HFFc6 (cell line): ENCODE results near the gene A2M. TPM values are rescaled to one million over a fixed set of nuclear protein-coding genes. Genes with fewer than 3 reads are reported as not detected.

Experiments
- DNase-seq: peaks from one replicate; pipeline ENCODE4 v3.0.0-alpha.2; 2018
- H3K27ac Mint-ChIP-seq: 2 replicates; pipeline ENCODE4 v1.8.0; 2020; ENCODE audit warnings: mild to moderate bottlenecking, mixed read lengths
- H3K27me3 Mint-ChIP-seq: 2 replicates; pipeline ENCODE4 v1.8.0; 2021; ENCODE audit warnings: mild to moderate bottlenecking, moderate library complexity, mixed read lengths; ENCODE audit not compliant: insufficient read depth
- H3K36me3 Mint-ChIP-seq: 2 replicates; pipeline ENCODE4 v1.8.0; 2021; ENCODE audit warnings: low read depth, mixed read lengths
- H3K4me1 Mint-ChIP-seq: 2 replicates; pipeline ENCODE4 v1.8.0; 2020; ENCODE audit warnings: low read depth, mixed read lengths
- H3K4me3 Mint-ChIP-seq: 2 replicates; pipeline ENCODE4 v1.8.0; 2020; ENCODE audit warnings: mild to moderate bottlenecking, moderate library complexity, mixed read lengths
- H3K9me3 Mint-ChIP-seq: 2 replicates; pipeline ENCODE4 v1.8.0; 2020; ENCODE audit warnings: mild to moderate bottlenecking, mixed read lengths
- total RNA-seq, 6 experiments: library from RNA; stranded (reverse); fragmentation: NEBNext Ultra II Directional; extraction: Animal tissue kit (Norgen Biotek cat#: 25700); gene quantifications; 2 replicates in 1 of 6; 3 replicates in 5 of 6; pipeline ENCODE4 v1.2.3, GENCODE V29; 2021
- TF ChIP-seq, protein P1 (sequence below): fragments of 200-600 bp; sonication (generic); IDR thresholded peaks from 2 replicates; pipeline ENCODE4 v1.5.0; 2021; ENCODE audit warnings: antibody characterized with exemption, mild to moderate bottlenecking

Gene A2M
- total RNA-seq, 6 experiments from 2014 or later: 0.23 to 0.50 (median 0.33) TPM

DNA sequence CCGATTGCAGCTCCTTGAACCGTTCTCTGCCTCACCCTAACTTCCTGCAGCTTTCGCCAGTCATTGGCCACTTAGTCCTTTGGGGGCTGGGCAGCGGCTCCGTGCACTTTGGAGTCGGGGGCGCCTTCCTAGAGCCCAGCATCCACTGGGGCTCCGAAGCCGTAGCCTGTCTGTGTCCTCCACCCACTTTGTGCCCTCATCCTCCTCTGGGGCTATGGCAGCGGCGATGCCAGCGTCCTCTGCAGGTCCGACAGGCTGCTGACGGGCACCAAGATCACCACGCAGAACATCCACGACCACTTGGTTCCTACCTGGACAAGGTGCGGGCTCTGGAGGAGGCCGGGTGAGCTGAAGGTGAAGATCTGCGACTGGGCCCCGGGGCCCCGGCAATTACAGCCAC lies 11.8 kb upstream of the A2M start:
- Mint-ChIP-seq H3K27ac (no peak overlapping the region), H3K27me3 (no peaks in the 10 kb centered on the region; the same call in none of the 2 replicates), H3K4me1 (no peaks in the 10 kb centered on the region), H3K9me3 (peaks cover 20% of the 10 kb centered on the region), H3K36me3 (no peaks in the 10 kb centered on the region), H3K4me3 (no peak overlapping the region)
- no peak for DNase-seq
- TF ChIP-seq, protein P1, sequence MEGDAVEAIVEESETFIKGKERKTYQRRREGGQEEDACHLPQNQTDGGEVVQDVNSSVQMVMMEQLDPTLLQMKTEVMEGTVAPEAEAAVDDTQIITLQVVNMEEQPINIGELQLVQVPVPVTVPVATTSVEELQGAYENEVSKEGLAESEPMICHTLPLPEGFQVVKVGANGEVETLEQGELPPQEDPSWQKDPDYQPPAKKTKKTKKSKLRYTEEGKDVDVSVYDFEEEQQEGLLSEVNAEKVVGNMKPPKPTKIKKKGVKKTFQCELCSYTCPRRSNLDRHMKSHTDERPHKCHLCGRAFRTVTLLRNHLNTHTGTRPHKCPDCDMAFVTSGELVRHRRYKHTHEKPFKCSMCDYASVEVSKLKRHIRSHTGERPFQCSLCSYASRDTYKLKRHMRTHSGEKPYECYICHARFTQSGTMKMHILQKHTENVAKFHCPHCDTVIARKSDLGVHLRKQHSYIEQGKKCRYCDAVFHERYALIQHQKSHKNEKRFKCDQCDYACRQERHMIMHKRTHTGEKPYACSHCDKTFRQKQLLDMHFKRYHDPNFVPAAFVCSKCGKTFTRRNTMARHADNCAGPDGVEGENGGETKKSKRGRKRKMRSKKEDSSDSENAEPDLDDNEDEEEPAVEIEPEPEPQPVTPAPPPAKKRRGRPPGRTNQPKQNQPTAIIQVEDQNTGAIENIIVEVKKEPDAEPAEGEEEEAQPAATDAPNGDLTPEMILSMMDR: no peak

DNA sequence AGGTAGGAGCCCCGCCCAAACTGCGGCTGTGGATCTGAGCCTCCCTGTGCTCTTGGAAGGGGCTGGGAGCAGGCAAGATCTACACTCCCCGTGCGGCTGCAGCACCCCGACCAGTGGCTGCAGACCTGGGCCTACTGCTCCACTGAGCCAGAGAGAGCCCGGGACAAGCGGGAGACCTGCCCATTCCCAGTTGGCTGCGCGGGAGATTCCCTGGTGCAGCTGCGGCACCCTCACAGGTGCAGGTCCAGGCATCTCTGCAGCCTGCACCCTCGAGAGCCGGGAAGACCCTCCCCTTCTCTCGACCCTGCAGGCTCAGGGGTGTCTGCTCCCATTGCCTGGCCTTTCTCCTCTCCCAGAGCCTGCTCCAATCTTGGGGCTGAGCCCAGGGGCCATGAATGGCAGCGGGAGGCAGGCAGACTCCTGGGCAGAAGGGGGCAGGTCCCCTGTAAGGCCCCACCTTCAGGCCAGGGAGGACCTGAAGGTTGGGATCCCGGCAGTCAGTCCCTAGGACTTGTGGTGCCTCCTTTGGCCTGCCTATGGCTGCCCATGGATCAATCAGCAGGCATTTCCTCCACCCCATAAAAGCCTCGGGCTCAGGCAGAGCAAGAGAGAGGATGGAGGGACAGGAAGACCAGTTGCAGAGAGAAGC lies 8.8 kb upstream of the A2M start:
- no peaks in the 10 kb centered on the region; the same call in 1 of the 2 replicates for H3K27me3 Mint-ChIP-seq
- H3K36me3 Mint-ChIP-seq: no peaks in the 10 kb centered on the region
- peaks cover 11% of the 10 kb centered on the region for H3K9me3 Mint-ChIP-seq
- no peak overlapping the region for H3K27ac Mint-ChIP-seq
- H3K4me1 Mint-ChIP-seq: no peaks in the 10 kb centered on the region
- TF ChIP-seq, protein P1: no peak
- H3K4me3 Mint-ChIP-seq: no peak overlapping the region
- no peak for DNase-seq

DNA sequence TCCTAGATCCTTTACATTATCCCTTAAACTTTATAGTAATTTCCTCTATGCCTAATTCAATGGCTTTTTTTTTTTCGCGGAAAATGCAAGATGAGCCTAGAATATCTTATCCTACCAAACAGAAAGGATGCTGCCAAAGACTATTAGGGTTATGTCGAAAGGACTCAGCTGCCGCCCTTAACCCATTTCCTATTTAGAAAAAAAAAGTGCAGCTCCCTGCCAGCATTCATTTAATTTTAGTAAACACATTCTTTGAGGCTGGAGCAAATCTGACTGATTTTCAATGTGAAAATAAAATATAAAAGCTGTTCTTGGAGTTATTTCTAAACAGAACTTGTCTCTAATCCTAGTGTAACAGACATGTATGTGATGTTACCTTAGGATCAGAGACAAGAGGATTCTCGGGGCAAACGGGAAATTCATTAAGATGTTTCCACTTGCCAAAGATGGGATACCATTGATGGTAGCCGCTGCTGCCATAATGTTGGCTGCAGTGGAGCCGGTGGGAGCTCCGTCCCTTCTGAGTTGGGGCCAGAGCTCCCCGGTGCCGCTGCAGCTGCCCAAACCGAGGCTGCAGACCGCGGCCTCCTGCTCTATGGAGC lies 8.2 kb upstream of the A2M start:
- Mint-ChIP-seq H3K4me1 (no peaks in the 10 kb centered on the region), H3K27me3 (no peaks in the 10 kb centered on the region; the same call in 1 of the 2 replicates), H3K9me3 (peaks cover 15% of the 10 kb centered on the region), H3K36me3 (no peaks in the 10 kb centered on the region), H3K4me3 (no peak overlapping the region), H3K27ac (no peak overlapping the region)
- no peak for DNase-seq
- TF ChIP-seq, protein P1: no peak

DNA sequence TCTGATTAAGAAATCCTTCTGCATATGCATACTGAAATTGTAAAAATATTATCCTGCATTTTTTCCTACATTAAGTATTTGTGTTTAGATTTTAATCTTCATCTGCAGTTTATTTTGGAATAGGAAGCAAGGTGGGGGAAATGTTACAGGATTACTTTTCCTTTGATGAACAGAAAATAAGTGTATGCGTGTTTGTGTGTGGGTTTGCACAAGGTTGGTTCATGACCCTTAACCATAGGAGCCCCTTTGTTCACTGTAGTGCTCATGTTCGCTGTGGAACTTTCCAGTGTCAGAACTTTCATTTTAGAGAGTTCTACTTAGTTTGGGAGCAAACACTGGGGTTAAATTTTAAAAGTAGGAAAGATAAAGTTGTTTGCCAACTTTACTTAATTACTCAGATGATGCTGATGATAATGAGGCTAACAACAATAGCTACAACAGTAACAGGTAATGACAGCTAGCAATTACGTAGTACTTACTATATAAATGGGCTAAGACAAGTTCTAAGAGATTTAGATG lies 6.4 kb upstream of the A2M start:
- Mint-ChIP-seq H3K27ac (no peak overlapping the region), H3K27me3 (no peaks in the 10 kb centered on the region), H3K4me1 (no peaks in the 10 kb centered on the region), H3K4me3 (no peak overlapping the region), H3K9me3 (peaks cover 16% of the 10 kb centered on the region), H3K36me3 (no peaks in the 10 kb centered on the region)
- TF ChIP-seq, protein P1: no peak
- DNase-seq: no peak

DNA sequence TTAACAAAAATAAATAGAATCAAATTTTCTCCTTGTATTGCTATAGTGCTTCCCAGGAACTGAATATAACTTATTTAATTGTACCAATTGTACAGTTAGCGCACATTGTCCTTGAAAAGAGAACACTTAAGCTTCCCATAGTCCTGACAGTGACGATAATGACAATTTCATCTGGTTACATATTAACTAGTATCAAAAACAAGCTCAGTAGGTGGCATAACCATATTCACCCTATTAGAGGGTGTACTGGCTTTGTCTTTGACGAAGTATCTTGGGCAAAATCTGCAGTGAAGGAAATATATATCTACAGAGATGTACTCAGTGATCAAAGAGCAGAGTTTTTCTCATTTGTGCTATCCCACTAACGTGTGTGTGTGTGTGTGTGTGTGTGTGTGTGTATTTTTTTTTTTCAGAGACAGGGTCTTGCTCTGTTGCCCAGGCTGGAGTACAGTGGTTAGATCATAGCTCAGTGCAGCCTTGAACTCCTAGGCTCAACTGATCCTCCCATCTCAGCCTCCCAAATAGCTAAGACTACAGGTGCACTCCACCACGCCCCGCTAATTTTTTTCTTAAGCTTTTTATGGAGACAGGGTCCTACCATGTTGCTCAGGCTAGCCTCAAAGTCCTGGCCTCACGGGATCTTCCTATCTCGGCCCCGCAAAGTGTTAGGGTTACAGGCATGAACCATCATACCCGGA lies 4.9 kb upstream of the A2M start:
- no peak overlapping the region for H3K27ac Mint-ChIP-seq
- DNase-seq: no peak
- no peak overlapping the region for H3K4me3 Mint-ChIP-seq
- H3K27me3 Mint-ChIP-seq: no peaks in the 10 kb centered on the region
- H3K9me3 Mint-ChIP-seq: peaks cover 18% of the 10 kb centered on the region
- TF ChIP-seq, protein P1: no peak
- H3K4me1 Mint-ChIP-seq: no peaks in the 10 kb centered on the region
- H3K36me3 Mint-ChIP-seq: no peaks in the 10 kb centered on the region
